Measurements from ENCODE around the gene VPREB3. TPM values are rescaled to one million over a fixed set of nuclear protein-coding genes. Genes with fewer than 3 reads are reported as not detected.
A peak's percentile ranks its signal among the peaks of the same experiment; 100 is the strongest.

VPREB3 gene
- total RNA-seq, 1 donor from 2014 or later = not detected

DNA sequence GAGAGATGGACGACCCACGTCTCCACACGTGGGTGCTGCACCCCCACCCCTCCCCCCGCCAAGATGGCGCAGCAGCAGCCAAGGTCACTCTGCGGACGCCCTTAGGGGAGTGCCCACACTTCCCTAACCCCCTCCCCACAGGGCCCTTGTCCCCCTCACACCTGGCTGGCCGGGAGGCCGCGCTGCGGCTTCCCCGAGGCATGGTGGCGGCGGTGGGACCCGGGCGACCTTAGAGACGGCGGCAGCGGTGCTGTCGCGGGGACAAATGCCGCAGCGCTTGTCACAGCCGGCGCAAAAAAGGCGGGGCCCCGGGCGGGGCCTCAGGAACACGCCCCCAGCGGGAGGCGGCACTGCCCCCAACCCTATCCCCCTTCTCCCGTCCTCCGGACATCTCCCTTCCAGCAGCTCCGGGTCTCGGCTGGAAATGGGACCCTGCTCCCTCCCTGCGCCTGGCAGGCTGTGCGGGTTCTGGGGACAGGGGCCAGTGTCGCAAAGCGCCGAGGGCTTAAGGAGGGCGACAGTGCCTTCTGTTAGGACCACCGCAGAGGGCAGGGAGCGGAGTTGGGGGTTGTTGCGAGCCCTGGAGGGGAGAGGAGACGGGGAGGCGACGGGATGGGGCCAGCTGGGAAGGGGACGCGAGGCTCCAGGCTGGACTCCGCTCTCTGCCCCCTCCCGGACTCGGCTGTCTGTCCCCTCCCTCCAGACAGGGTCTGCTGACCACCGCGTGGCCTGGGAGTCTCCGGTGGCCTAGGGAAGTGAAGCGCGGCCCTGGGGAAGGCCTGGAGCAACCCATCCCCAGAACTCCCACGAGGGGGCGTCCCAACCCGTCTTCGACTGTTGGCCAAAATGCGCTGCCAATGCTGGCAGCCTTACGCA lies 13.7 kb upstream of the VPREB3 start, which contains the start of gene CHCHD10:
Gene CHCHD10 (minus strand): TSS at position 300 of the 876 bp plus-strand sequence. CDS start 98 bp downstream, at position 202.
- Histone ChIP-seq H3K4me3 (peak within 1 kb of the TSS; percentile 69), H3K4me1 (peaks cover 51% of the 10 kb centered on the region), H3K9me3 (no peaks in the 10 kb centered on the region), H3K36me3 (no peaks in the 10 kb centered on the region), H3K27me3 (ENCODE audit: low read depth) (no peaks in the 10 kb centered on the region), H3K27ac (peak within 1 kb of the TSS; percentile 75)
- intact Hi-C loops (cut with DNase I) = no loop called here
- peak; percentile 88 for ATAC-seq
- TF ChIP-seq, protein P1, sequence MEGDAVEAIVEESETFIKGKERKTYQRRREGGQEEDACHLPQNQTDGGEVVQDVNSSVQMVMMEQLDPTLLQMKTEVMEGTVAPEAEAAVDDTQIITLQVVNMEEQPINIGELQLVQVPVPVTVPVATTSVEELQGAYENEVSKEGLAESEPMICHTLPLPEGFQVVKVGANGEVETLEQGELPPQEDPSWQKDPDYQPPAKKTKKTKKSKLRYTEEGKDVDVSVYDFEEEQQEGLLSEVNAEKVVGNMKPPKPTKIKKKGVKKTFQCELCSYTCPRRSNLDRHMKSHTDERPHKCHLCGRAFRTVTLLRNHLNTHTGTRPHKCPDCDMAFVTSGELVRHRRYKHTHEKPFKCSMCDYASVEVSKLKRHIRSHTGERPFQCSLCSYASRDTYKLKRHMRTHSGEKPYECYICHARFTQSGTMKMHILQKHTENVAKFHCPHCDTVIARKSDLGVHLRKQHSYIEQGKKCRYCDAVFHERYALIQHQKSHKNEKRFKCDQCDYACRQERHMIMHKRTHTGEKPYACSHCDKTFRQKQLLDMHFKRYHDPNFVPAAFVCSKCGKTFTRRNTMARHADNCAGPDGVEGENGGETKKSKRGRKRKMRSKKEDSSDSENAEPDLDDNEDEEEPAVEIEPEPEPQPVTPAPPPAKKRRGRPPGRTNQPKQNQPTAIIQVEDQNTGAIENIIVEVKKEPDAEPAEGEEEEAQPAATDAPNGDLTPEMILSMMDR (IDR thresholded peaks at IDR 0.05) = peak; percentile 77
- DNase-seq = peak; percentile 89

DNA sequence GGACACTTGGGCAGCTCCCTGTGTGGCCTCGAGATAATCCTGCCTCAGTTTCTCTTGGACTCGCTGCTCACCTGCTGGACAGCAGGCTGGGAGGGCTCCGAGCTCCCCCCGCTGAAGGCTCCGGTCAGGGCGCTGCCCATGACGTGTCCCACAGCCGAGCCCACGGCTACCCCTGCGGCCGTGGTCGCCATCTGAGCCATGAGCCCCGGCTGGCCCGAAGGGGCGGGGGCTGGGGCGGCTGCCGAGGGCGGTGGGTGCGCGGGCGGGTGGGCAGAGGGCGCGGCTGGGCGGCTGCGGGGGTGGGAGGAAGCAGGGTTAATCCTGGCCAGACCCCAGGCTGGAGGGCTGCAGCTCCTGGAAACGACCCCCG lies 13.1 kb upstream of the VPREB3 start:
- H3K4me1 ChIP-seq = peaks cover 52% of the 10 kb centered on the region
- ATAC-seq = peak; percentile 1 to 3

DNA sequence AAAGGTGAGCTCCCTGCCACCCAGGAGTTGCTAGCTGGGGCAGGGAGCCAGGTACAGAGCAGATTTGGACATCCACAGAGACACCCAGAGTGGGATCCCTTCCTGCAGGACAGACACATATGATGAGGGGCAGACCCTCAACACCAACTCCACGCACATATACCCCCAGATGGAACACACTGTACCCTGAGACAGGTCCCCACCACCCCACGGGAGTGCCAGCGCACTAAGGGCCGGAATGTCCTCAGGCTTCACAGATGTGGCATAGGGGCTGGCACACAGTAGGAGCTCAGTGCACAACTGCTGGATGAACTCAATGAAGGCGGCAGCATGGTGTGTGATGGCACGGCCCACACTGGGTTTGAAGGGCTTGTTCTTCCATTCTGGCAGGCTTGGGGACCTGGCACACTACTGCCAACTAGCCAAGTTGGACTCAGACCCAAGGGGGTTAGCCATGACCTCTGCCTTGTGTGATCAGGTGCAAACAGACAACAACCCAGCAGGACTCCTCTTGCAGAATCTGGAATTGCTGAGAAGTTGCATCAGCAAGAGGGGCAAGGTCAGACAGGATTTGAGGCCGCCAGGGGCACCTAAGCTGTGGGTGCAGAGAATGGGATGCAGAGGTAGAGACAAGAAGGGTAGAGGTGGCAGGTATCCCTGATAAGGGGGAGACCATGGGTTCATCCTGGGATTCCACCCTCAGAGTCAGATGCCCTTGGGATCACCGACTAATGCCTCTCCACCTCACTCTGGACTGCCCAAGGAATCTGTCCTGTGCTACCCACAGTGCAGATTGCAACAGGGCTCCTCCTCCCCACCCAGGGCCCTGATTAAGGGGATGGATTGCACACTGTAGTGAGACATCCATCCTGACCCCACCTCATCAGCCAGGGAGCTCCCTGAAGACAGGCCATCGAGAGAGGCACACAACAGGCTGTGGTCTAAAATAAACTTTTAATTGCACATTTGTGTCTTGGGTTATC lies 11.0 kb upstream of the VPREB3 start:
- intact Hi-C loops (cut with DNase I) = no loop called here
- TF ChIP-seq, protein P1 (IDR thresholded peaks at IDR 0.05) = no peak
- peaks cover 36% of the 10 kb centered on the region for H3K4me1 ChIP-seq
- no peaks in the 10 kb centered on the region for H3K9me3 ChIP-seq
- no peaks in the 10 kb centered on the region for H3K36me3 ChIP-seq
- ATAC-seq (no peak), DNase-seq (no peak)
- H3K27ac ChIP-seq = no peak overlapping the region
- no peaks in the 10 kb centered on the region for H3K27me3 ChIP-seq (ENCODE audit: low read depth)
- no peak overlapping the region for H3K4me3 ChIP-seq

More for the DNA sequence above, 13.1 kb upstream of the VPREB3 start:
- H3K9me3 ChIP-seq = no peaks in the 10 kb centered on the region
- intact Hi-C loops (cut with DNase I) = no loop called here
- TF ChIP-seq, protein P1 (IDR thresholded peaks at IDR 0.05) = no peak
- H3K36me3 ChIP-seq = no peaks in the 10 kb centered on the region
- DNase-seq = no peak
- no peaks in the 10 kb centered on the region for H3K27me3 ChIP-seq (ENCODE audit: low read depth)
- H3K4me3 ChIP-seq = peak overlapping the region; percentile 69
- H3K27ac ChIP-seq = peak overlapping the region; percentile 75

DNA sequence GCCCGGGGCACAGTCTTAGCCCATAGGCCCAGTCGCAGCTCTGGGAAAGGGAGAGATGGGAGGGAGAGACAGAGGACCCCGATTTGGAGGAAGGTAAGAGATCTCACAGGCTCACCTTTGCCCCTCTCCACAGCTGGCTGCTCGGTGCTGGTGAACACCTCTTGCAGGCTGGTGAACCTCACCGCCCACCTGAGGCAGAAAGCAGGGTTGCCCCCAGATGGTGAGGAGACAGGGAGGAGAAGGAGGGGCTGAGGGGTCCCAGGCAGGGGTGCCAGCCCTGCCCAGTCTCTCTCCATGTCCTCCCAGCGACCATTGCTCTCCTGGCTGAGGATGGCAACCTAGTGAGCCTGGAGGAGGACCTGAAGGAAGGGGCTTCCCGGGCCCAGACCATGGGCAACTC lies 9.7 kb upstream of the VPREB3 start:
- peak overlapping the region; percentile 37 for H3K4me3 ChIP-seq
- peaks cover 35% of the 10 kb centered on the region for H3K4me1 ChIP-seq
- intact Hi-C loops (cut with DNase I) = no loop called here
- no peak for ATAC-seq
- H3K36me3 ChIP-seq = no peaks in the 10 kb centered on the region
- no peaks in the 10 kb centered on the region for H3K9me3 ChIP-seq
- no peaks in the 10 kb centered on the region for H3K27me3 ChIP-seq (ENCODE audit: low read depth)
- no peak overlapping the region for H3K27ac ChIP-seq
- no peak for DNase-seq
- TF ChIP-seq, protein P1 (IDR thresholded peaks at IDR 0.05) = no peak

DNA sequence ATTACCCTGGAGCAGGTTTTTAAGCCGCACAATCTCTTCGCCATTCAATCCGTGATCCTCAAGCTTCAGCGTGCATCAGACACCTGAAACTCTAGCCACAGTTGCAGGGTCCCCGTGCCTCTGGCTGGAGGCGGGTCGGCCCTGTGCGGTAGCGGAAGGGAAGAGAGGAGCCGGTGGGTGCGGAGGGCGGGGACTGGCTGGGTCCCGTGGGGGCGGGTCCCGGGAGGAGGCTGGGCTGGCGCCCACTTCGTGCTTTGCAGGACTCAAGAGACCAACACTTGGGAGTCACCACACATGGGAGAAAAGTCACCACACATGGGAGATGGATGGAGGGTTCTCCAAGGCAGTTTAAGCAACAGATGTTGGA lies 9.3 kb upstream of the VPREB3 start:
- H3K4me3 ChIP-seq = peak overlapping the region; percentile 37
- TF ChIP-seq, protein P1 (IDR thresholded peaks at IDR 0.05) = no peak
- DNase-seq (peak; percentile 73), ATAC-seq (no peak)
- no peak overlapping the region for H3K27ac ChIP-seq
- peaks cover 31% of the 10 kb centered on the region for H3K4me1 ChIP-seq
- intact Hi-C loops (cut with DNase I) = no loop called here
- H3K9me3 ChIP-seq = no peaks in the 10 kb centered on the region
- H3K36me3 ChIP-seq = no peaks in the 10 kb centered on the region
- no peaks in the 10 kb centered on the region for H3K27me3 ChIP-seq (ENCODE audit: low read depth)

All from lower lobe of right lung (tissue), 2 donors.